Measurements from ENCODE around the gene CADPS2.

Gene CADPS2

GRCh38 chr7:122600042-122600441 lies 286.2 kb downstream of the CADPS2 start:
- DNase-seq (ENCODE audit: low read depth): no peak

GRCh38 chr7:122597277-122597676 lies 289.0 kb downstream of the CADPS2 start:
- no peak for DNase-seq (ENCODE audit: low read depth)

- DNase-seq (ENCODE audit: low read depth): no peak
These were observed 290.4 kb downstream of the CADPS2 start for GRCh38 chr7:122595885-122596284.

DNA sequence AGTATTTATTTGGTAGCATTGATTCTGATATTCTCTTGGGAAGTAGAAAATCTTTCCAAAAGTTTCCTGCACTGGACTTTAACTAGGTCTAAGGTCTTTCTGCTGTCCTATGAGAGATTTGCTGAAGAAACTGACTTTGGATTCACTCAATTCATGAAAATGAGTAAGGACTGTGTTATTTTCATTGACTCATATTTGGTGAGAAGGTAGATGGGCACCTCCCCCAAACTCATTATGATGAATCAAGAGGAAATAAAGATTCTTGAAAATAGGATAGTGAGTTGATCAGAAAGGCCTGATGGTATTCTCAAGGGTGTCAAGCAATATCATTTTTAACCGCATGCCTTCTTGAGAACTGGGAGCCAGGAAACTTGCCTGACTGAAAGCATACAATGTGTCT lies 297.6 kb downstream of the CADPS2 start:
- DNase-seq (ENCODE audit: low read depth): no peak

DNA sequence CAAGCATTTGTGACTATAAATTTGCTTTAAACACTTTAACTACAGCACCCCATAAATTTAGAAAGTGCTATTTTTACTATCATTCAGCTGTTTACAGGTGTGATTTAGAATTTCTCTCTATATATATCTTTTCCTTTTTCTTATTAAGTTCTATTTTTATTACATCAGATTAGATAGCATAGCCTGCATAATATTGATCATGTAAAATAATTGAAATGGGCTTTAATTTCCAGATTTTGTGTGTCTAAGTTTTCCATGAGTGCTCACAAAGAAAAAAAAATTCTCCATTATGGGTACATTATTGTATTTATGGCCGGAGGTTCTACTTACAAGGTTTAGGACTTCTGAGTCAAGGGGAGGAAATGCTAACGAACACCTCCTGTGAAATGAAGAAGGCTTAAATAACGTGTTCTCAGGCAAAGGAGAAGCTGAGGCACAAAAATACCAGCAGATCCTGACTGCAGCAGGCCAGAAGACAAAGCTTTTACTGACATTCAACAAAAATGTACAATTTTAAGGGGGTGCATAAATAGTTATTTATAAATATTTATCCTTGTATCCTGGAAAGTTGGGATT lies 301.5 kb downstream of the CADPS2 start:
- no peak for DNase-seq (ENCODE audit: low read depth)

DNA sequence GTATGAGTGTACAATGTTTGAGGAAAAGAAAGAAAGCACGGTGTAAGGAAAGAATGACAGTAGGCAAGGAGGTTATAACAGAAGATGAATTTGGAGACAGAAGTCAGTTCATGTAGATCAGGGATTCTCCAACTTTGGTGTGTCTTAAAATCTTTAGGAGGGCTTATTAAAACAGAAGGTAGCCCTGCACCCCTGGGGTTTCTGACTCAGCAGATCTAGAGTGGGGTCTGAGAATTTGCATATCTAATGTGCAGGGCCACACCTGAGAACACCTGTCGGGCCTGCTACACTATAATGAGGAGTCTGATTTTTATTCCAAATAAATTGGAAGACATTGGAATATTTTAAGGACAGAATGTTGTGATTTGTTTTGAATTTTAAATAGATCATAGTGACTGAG lies 307.9 kb downstream of the CADPS2 start:
- no peak for DNase-seq (ENCODE audit: low read depth)

- DNase-seq (ENCODE audit: low read depth): no peak
These were observed 308.7 kb downstream of the CADPS2 start for GRCh38 chr7:122577449-122578003.

- no peak for DNase-seq (ENCODE audit: low read depth)
These were observed 313.6 kb downstream of the CADPS2 start for GRCh38 chr7:122572706-122573105.

- no peak for DNase-seq (ENCODE audit: low read depth)
These were observed 324.9 kb downstream of the CADPS2 start for GRCh38 chr7:122561326-122561725.

- no peak for DNase-seq (ENCODE audit: low read depth)
These were observed 329.3 kb downstream of the CADPS2 start for GRCh38 chr7:122556873-122557542.

GRCh38 chr7:122556219-122556618 lies 330.0 kb downstream of the CADPS2 start:
- DNase-seq (ENCODE audit: low read depth): no peak

- no peak for DNase-seq (ENCODE audit: low read depth)
These were observed 332.5 kb downstream of the CADPS2 start for GRCh38 chr7:122553761-122554160.

DNA sequence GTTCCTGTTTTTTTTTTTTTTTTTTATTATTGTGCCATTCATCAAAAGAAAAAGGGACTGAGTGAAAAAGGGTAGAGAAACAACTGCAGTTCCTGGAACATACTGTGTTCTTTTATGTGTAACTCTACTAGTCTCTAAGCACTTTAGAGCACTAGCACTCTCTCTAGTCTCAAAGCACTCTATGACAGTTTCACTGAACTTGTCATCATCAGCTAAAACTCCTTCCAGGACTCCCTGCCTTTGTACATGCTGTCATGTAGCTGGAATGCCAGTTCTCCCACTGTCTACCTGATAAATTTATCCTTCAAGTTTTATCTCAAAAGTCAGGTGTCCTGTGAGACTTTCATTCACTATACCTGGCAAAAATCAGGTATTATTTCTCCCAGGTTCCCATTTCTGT lies 333.5 kb downstream of the CADPS2 start:
- no peak for DNase-seq (ENCODE audit: low read depth)

- DNase-seq (ENCODE audit: low read depth): no peak
These were observed 335.7 kb downstream of the CADPS2 start for GRCh38 chr7:122550545-122550944.

GRCh38 chr7:122549578-122549977 lies 336.7 kb downstream of the CADPS2 start:
- no peak for DNase-seq (ENCODE audit: low read depth)

- no peak for DNase-seq (ENCODE audit: low read depth)
These were observed 339.8 kb downstream of the CADPS2 start for GRCh38 chr7:122546496-122546895.

DNA sequence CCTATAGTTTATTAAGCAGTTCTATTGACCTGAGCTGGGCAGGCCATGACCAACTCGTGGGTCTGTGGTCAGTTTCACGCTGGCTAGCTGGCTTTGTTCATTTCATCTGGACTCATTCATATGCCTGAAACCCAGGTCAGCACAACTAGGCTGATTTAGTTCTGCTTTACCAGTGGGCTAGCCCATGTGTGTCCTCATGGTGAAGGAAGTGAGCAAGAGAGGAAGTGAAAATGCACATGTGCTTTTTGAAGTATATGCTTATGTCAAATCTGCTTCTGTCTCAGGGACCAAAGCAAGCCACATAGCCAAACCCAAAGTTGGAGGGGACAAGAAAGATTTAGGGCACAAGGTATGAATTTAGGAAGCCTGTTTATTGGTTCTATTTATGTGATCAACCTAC lies 341.8 kb downstream of the CADPS2 start:
- no peak for DNase-seq (ENCODE audit: low read depth)

DNA sequence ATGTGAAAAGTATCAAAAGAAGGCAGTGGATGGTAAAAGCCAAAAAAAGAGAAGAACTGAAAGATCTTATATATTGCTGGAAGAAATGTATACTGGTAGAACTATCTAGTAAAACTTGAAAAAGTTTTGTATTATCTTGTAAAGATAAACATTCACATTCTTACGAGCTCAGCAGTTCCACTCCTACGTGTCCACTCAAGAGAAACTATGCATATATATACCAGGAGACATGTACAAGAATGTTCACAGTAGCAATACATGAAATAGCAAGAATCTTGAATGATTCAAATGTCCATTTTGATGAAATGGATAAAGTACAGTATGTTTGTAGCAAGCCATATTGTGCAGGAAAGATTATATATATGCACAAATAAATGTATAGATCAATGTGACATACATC lies 342.4 kb downstream of the CADPS2 start:
- DNase-seq (ENCODE audit: low read depth): no peak

DNA sequence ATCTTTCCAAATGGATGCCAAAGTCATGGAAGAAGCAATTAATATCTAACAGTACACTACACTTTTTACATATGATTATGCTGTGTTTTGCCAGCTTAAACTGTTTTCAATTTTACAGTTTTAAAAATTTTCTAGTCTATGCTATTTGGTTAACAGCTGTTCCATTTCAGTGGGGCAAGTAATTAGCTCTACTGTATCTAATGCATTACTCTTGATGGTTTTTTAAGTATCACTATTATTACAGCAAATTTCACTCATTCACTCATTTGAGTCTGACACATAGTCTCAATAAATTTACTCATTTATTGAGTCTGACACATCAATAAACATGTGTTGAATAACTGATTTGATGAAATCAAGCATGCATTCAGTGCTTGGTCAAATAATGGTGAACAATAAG lies 343.1 kb downstream of the CADPS2 start:
- no peak for DNase-seq (ENCODE audit: low read depth)

GRCh38 chr7:122535086-122535485 lies 351.2 kb downstream of the CADPS2 start:
- no peak for DNase-seq (ENCODE audit: low read depth)

- DNase-seq (ENCODE audit: low read depth): no peak
These were observed 353.6 kb downstream of the CADPS2 start for GRCh38 chr7:122532406-122533269.

GRCh38 chr7:122528879-122529481 lies 357.3 kb downstream of the CADPS2 start:
- DNase-seq (ENCODE audit: low read depth): no peak
